GM18508 (cell line): ENCODE measurements around the gene HESX1.

Source experiments
- ATAC-seq: cut with Tn5 transposase; IDR thresholded peaks from one replicate; pipeline ENCODE4 v1.9.1; 2021; ENCODE audit warnings: moderate number of reproducible peaks; ENCODE audit not compliant: insufficient read depth, unreplicated experiment

The HESX1 gene

DNA sequence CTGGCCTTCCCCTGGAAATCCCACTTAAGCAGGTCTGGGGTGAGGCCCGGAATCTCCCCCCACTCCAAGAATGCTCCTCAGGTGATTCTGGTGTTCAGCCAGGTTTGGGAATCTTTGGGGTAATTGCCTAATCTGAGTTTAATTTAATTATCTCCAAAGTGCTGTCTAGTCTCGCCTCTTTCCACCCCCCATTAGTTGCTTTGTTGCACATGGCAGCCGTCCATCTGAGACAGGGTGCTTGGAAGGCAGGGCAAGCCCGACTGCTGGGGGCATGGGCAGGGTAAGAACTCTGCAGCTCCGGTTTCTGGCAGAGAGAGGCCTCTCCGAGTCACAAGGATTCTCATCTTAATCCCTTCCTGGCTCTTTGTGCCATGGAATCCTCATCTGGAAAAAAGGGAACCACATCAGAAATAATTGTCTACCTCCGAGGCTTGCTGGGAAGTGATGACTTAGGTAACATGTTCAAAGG lies 49.6 kb downstream of the HESX1 start:
- no peak for ATAC-seq
